SK-N-SH treated with all-trans-retinoic acid at 6 μM for 48 hours (cell line): ENCODE results near the gene PRKCZ.

ENCODE experiments used
- ATAC-seq: fragments of 200-7000 bp; cut with Tn5 transposase; 3 replicates; pipeline ENCODE4 v1.9.1; 2020; ENCODE audit warnings: mild to moderate bottlenecking, moderate library complexity
- ARNTL ChIP-seq: fragments of 450-650 bp; formaldehyde crosslinking; IDR thresholded peaks from 2 replicates; pipeline ENCODE4 v1.5.0; 2020; ENCODE audit warnings: low read depth, mild to moderate bottlenecking, moderate library complexity, borderline replicate concordance
- BACH2 ChIP-seq: fragments of 250-450 bp; sonication (Bioruptor Pico); IDR thresholded peaks from 2 replicates; pipeline ENCODE4 v1.9.0; 2021; ENCODE audit warnings: mild to moderate bottlenecking, borderline replicate concordance
- CREB5 ChIP-seq: fragments of 250-450 bp; sonication (Bioruptor Pico); IDR thresholded peaks from 2 replicates; pipeline ENCODE4 v1.5.1; 2020; ENCODE audit warnings: low read depth, mild to moderate bottlenecking, moderate library complexity
- CSDC2 ChIP-seq: fragments of 250-450 bp; sonication (Bioruptor Pico); IDR thresholded peaks from 2 replicates; pipeline ENCODE4 v1.5.0; 2020; ENCODE audit warnings: mild to moderate bottlenecking, moderate library complexity
- CSRNP3 ChIP-seq: fragments of 250-450 bp; sonication (Bioruptor Pico); IDR thresholded peaks from 2 replicates; pipeline ENCODE4 v1.5.1; 2021; ENCODE audit warnings: mild to moderate bottlenecking, moderate library complexity
- ESRRG ChIP-seq: fragments of 250-450 bp; sonication (Bioruptor Pico); IDR thresholded peaks from 2 replicates; pipeline ENCODE4 v1.6.1; 2021; ENCODE audit warnings: mild to moderate bottlenecking
- GLIS3 ChIP-seq: fragments of 250-450 bp; sonication (Bioruptor Pico); IDR thresholded peaks from 2 replicates; pipeline ENCODE4 v1.5.0; 2020; ENCODE audit warnings: mild to moderate bottlenecking, moderate library complexity
- ISL1 ChIP-seq: fragments of 250-450 bp; sonication (Bioruptor Pico); IDR thresholded peaks from 2 replicates; pipeline ENCODE4 v2.1.2; 2022; ENCODE audit warnings: mild to moderate bottlenecking, moderate library complexity
- PPARA ChIP-seq: fragments of 250-450 bp; sonication (Bioruptor Pico); IDR thresholded peaks from 2 replicates; pipeline ENCODE4 v1.5.0; 2020; ENCODE audit warnings: mild to moderate bottlenecking, borderline replicate concordance
- RARB ChIP-seq: fragments of 250-450 bp; sonication (Bioruptor Pico); IDR thresholded peaks from 2 replicates; pipeline ENCODE4 v1.8.0; 2021; ENCODE audit warnings: mild to moderate bottlenecking, moderate library complexity
- SNAI2 ChIP-seq: fragments of 250-450 bp; sonication (Bioruptor Pico); IDR thresholded peaks from 2 replicates; pipeline ENCODE4 v1.5.0; 2020; ENCODE audit warnings: mild to moderate bottlenecking, moderate library complexity
- TCF4 ChIP-seq: fragments of 250-450 bp; sonication (Bioruptor Pico); IDR thresholded peaks from 2 replicates; pipeline ENCODE4 v1.8.0; 2021; ENCODE audit warnings: mild to moderate bottlenecking, moderate library complexity, borderline replicate concordance
- TOX ChIP-seq: fragments of 250-450 bp; sonication (Bioruptor Pico); IDR thresholded peaks from 2 replicates; pipeline ENCODE4 v1.8.0; 2021; ENCODE audit warnings: mild to moderate bottlenecking, moderate library complexity, borderline replicate concordance
- TSHZ2 ChIP-seq: fragments of 250-450 bp; sonication (Bioruptor Pico); IDR thresholded peaks from 2 replicates; pipeline ENCODE4 v1.5.0; 2020; ENCODE audit warnings: mild to moderate bottlenecking, moderate library complexity
- ZC3H10 ChIP-seq: fragments of 250-450 bp; sonication (Bioruptor Pico); IDR thresholded peaks from 2 replicates; pipeline ENCODE4 v1.5.1; 2021; ENCODE audit warnings: mild to moderate bottlenecking, moderate library complexity
- ZFP3 ChIP-seq: fragments of 250-450 bp; sonication (Bioruptor Pico); IDR thresholded peaks from 2 replicates; pipeline ENCODE4 v1.5.0; 2020; ENCODE audit warnings: mild to moderate bottlenecking, moderate library complexity
- ZFP30 ChIP-seq: fragments of 450-650 bp; formaldehyde crosslinking; IDR thresholded peaks from 2 replicates; pipeline ENCODE4 v1.5.0; 2022; ENCODE audit warnings: mild to moderate bottlenecking, moderate library complexity
- ZNF565 ChIP-seq: fragments of 450-650 bp; formaldehyde crosslinking; conservative IDR thresholded peaks from 2 replicates; pipeline ENCODE4 v1.5.0; 2020; ENCODE audit warnings: low read depth, mild to moderate bottlenecking, moderate library complexity
- ZNF70 ChIP-seq: fragments of 450-650 bp; formaldehyde crosslinking; IDR thresholded peaks from 2 replicates; pipeline ENCODE4 v1.5.0; 2020; ENCODE audit warnings: mild to moderate bottlenecking, moderate library complexity
- ZNF8 ChIP-seq: fragments of 450-650 bp; formaldehyde crosslinking; IDR thresholded peaks from 2 replicates; pipeline ENCODE4 v1.5.0; 2020; ENCODE audit warnings: mild to moderate bottlenecking, moderate library complexity
- TF ChIP-seq, protein P1 (sequence below): fragments of 250-450 bp; sonication (Bioruptor Pico); IDR thresholded peaks from 2 replicates; pipeline ENCODE4 v1.8.0; 2021; ENCODE audit warnings: low read depth, mild to moderate bottlenecking, moderate library complexity, borderline replicate concordance
- TF ChIP-seq, protein P2 (sequence below): fragments of 250-450 bp; sonication (Bioruptor Pico); IDR thresholded peaks from 2 replicates; pipeline ENCODE4 v1.8.0; 2020; ENCODE audit warnings: mild to moderate bottlenecking, moderate library complexity, borderline replicate concordance

PRKCZ gene

DNA sequence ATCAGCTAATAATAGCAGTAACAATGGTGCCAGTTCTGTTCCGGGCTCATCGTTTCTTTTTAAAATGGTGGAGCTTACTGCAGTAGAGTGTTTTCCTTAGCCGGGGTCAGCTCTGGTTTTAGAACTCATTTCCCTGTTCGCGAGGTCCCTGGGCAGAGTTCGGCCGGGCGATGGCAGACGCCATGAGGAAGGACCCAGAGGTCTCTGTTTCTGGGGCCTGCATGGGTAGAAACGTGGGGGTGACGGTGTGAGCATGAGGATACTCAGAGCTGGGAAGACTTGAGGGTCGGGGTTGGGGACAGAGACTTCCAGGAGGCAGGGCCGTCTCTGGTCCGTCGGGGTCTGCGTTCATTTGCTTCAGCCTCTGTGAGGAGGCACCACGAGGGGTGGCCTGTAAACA, 38.8 kb downstream of the PRKCZ start:
- ATAC-seq: no peak
- TF ChIP-seq ISL1 (CRISPR knock-in tag) (no peak), CSDC2 (CRISPR knock-in tag) (no peak), ZNF70 (CRISPR knock-in tag) (no peak), ARNTL (CRISPR knock-in tag) (no peak), GLIS3 (no peak), SNAI2 (CRISPR knock-in tag) (no peak), ZC3H10 (CRISPR knock-in tag) (no peak), ZFP3 (CRISPR knock-in tag) (no peak), RARB (CRISPR knock-in tag) (no peak), ZNF565 (no peak), ZNF8 (CRISPR knock-in tag) (no peak), TCF4 (no peak), PPARA (CRISPR knock-in tag) (no peak)
- TF ChIP-seq, protein P1, sequence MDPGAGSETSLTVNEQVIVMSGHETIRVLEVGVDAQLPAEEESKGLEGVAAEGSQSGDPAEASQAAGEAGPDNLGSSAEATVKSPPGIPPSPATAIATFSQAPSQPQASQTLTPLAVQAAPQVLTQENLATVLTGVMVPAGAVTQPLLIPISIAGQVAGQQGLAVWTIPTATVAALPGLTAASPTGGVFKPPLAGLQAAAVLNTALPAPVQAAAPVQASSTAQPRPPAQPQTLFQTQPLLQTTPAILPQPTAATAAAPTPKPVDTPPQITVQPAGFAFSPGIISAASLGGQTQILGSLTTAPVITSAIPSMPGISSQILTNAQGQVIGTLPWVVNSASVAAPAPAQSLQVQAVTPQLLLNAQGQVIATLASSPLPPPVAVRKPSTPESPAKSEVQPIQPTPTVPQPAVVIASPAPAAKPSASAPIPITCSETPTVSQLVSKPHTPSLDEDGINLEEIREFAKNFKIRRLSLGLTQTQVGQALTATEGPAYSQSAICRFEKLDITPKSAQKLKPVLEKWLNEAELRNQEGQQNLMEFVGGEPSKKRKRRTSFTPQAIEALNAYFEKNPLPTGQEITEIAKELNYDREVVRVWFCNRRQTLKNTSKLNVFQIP: no peak

DNA sequence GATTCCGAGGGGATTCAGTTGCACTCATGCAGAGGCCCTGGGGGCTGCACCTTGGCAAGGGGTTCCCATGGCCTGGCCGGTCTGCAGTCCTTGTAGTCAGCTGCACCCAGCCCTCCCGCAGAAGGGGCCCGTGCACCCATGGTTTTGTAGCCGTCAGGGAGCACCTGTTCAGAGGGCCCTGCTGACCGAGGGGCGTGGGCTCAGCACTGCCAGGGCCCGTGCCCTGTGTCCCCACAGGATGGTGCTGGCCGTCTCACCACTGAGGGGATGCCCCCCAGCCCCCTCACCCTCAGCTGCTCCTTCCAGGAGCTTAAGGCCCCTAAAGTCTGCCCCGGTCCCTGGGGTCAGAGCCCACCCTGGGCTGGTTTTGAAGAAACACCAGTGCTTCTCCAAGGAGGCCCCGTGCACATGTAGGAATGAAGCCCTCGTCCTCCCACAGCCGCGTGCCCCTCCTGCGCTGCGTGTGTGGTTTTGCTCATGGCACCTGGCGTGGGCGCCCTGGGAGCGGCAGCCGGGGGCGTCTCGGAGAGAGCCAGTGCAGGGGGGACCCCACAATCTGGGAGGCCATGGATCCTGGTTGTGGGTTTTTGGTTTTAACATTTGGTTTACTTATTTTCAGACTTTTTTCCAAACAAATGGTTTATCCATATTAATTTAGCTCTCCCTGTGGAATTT, 40.1 kb downstream of the PRKCZ start:
- ATAC-seq: no peak
- no peak for TF ChIP-seq PPARA (CRISPR knock-in tag)
- TF ChIP-seq, protein P1: no peak
- no peak for TF ChIP-seq ZFP30 (CRISPR knock-in tag)
- no peak for TF ChIP-seq TOX (CRISPR knock-in tag)
- TF ChIP-seq, protein P2, sequence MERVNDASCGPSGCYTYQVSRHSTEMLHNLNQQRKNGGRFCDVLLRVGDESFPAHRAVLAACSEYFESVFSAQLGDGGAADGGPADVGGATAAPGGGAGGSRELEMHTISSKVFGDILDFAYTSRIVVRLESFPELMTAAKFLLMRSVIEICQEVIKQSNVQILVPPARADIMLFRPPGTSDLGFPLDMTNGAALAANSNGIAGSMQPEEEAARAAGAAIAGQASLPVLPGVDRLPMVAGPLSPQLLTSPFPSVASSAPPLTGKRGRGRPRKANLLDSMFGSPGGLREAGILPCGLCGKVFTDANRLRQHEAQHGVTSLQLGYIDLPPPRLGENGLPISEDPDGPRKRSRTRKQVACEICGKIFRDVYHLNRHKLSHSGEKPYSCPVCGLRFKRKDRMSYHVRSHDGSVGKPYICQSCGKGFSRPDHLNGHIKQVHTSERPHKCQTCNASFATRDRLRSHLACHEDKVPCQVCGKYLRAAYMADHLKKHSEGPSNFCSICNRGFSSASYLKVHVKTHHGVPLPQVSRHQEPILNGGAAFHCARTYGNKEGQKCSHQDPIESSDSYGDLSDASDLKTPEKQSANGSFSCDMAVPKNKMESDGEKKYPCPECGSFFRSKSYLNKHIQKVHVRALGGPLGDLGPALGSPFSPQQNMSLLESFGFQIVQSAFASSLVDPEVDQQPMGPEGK: no peak
- no peak for TF ChIP-seq ZNF8 (CRISPR knock-in tag)
- no peak for TF ChIP-seq ARNTL (CRISPR knock-in tag)
- no peak for TF ChIP-seq RARB (CRISPR knock-in tag)
- TF ChIP-seq TCF4: no peak
- TF ChIP-seq GLIS3: no peak
- no peak for TF ChIP-seq ZC3H10 (CRISPR knock-in tag)
- TF ChIP-seq CSDC2 (CRISPR knock-in tag): no peak
- TF ChIP-seq CSRNP3 (CRISPR knock-in tag): no peak
- TF ChIP-seq ESRRG (CRISPR knock-in tag): no peak
- no peak for TF ChIP-seq ZNF565
- TF ChIP-seq BACH2 (CRISPR knock-in tag): no peak
- TF ChIP-seq CREB5 (CRISPR knock-in tag): no peak
- TF ChIP-seq TSHZ2: no peak
